Thyroid gland (tissue), 4 donors: ENCODE measurements around the gene ANK3. TPM values are rescaled to one million over a fixed set of nuclear protein-coding genes. Genes with fewer than 3 reads are reported as not detected.

ENCODE experiments used
- DNase-seq, 2 donors: peaks; one replicate each; pipeline ENCODE4 v3.0.0-alpha.2; 2019
- H3K27ac ChIP-seq, 3 donors: fragments of 200-600 bp; sonication (generic); 1 replicate in 2 of 3; 2 replicates in 1 of 3; pipeline ENCODE4 v1.5.1; 2016 to 2019; ENCODE audit warnings: mild to moderate bottlenecking in 1 of 3, moderate library complexity in 1 of 3
- H3K27me3 ChIP-seq: fragments of 200-600 bp; sonication (generic); one replicate; pipeline ENCODE4 v1.5.1; 2019
- H3K36me3 ChIP-seq, 2 donors: fragments of 200-600 bp; sonication (generic); one replicate each; pipeline ENCODE4 v1.5.1; 2016 to 2019
- H3K4me1 ChIP-seq, 2 donors: fragments of 200-600 bp; sonication (generic); one replicate each; pipeline ENCODE4 v1.5.1; 2017 to 2019
- H3K4me3 ChIP-seq, 3 donors: fragments of 200-600 bp; sonication (generic); replicated peaks in 1 of 3; 1 replicate in 2 of 3; 2 replicates in 1 of 3; pipeline ENCODE4 v1.5.1; 2016; ENCODE audit warnings: mild to moderate bottlenecking in 1 of 3
- H3K9me3 ChIP-seq: fragments of 200-600 bp; sonication (generic); one replicate; pipeline ENCODE4 v1.5.1; 2017
- POLR2A ChIP-seq, 2 donors: fragments of 450-650 bp; IDR thresholded peaks; one replicate each; pipeline ENCODE4 v1.6.1; 2017; ENCODE audit warnings: antibody characterized with exemption in 2 of 2, mild to moderate bottlenecking in 2 of 2, moderate library complexity in 1 of 2
- WGBS, 2 donors: methylation state at CpG; one replicate each; pipeline ENCODE4 v1.1.5; 2017; 5-methylcytosine and 5-hydroxymethylcytosine counted together
- intact Hi-C: fragments of 100-400 bp; cut with DNase I; formaldehyde crosslinking; loops from one replicate; pipeline ENCODE4 v1.15.1; 2023
- total RNA-seq, 4 donors: library from RNA; depleted of rRNA; stranded (reverse); fragments of >200 nt; gene quantifications; one replicate each; pipeline ENCODE4 v1.2.3, GENCODE V29; 2016
- TF ChIP-seq, protein P1 (sequence below), 6 experiments: fragments of 200-600 bp in 3 of 6; fragments of 450-650 bp in 3 of 6; sonication (generic) in 3 of 6; IDR thresholded peaks; one replicate each; pipeline ENCODE4 v1.5.1; 2016 to 2019; ENCODE audit warnings: antibody characterized with exemption in 6 of 6, mild to moderate bottlenecking in 2 of 6, inconsistent platforms in 1 of 6, moderate library complexity in 1 of 6

The ANK3 gene
- total RNA-seq, 4 donors from 2014 or later = 56.6 to 118 (median 115) TPM

DNA sequence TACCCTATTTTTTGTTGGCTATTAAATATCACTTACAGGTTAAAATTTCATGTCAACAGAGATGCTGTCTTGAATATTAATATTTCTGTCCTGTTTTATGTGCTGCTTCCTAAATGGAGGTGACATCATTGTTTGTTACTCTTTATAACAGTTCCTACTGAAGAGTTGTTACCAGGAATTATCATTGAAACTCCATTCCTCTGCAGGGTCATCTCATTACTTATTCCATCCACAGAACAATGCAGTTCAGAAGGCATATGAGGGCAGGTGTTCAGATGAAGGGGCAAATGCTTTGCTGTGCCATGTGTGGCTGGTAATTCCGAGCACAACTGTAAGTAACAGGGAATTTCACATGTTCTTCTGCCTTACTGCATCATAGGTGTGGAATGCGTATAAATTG is 113.4 kb downstream of the ANK3 start:
- no peak for TF ChIP-seq POLR2A (IDR thresholded peaks at IDR 0.05)
- TF ChIP-seq, protein P1, sequence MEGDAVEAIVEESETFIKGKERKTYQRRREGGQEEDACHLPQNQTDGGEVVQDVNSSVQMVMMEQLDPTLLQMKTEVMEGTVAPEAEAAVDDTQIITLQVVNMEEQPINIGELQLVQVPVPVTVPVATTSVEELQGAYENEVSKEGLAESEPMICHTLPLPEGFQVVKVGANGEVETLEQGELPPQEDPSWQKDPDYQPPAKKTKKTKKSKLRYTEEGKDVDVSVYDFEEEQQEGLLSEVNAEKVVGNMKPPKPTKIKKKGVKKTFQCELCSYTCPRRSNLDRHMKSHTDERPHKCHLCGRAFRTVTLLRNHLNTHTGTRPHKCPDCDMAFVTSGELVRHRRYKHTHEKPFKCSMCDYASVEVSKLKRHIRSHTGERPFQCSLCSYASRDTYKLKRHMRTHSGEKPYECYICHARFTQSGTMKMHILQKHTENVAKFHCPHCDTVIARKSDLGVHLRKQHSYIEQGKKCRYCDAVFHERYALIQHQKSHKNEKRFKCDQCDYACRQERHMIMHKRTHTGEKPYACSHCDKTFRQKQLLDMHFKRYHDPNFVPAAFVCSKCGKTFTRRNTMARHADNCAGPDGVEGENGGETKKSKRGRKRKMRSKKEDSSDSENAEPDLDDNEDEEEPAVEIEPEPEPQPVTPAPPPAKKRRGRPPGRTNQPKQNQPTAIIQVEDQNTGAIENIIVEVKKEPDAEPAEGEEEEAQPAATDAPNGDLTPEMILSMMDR (IDR thresholded peaks at IDR 0.05) = no peak
- no peaks in the 10 kb centered on the region for H3K27me3 ChIP-seq
- no peak for DNase-seq
- no peaks in the 10 kb centered on the region for H3K36me3 ChIP-seq
- peaks cover 8% of the 10 kb centered on the region in 2 donors for H3K4me1 ChIP-seq
- H3K9me3 ChIP-seq = no peaks in the 10 kb centered on the region
- H3K27ac ChIP-seq = no peak overlapping the region
- H3K4me3 ChIP-seq = no peak overlapping the region
- WGBS, 2 donors = 94 to 100% methylated on average over 2 of the region's 2 CpGs
- intact Hi-C loops = no loop called here

DNA sequence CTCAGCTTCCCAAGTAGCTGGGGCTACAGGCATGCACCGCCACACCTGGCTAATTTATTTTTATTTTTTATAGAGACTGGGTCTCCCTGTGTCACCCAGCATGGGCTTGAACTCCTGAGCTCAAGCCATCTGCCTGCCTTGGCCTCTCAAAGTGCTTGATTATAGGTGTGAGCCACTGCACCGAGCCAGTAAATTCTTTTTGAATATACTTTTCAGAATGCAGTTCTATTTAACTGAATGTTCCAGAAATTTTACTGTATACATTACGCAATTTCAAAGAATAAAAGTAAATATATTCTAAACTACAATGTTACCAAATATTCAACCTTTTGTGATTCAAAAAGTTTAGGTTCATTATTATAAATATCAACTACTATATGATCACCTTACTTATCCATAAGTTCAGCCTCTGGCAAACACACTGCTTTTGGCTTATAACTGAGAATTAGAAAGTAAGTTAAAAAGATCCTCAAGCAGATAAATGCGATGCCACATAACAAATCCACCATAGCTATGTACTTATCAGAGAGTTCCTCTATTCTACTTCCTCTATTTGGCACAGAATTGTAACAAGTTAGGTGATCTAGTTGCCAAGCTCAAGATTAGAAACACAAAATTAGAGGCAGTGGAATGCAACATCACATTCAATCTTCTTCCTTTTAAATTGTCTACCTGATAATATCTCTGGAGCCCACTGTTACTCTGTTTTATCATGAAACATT is 118.2 kb downstream of the ANK3 start:
- Histone ChIP-seq H3K27me3 (no peaks in the 10 kb centered on the region), H3K4me3 (no peak overlapping the region), H3K4me1 (peaks cover 4 to 8% of the 10 kb centered on the region in 2 donors), H3K36me3 (no peaks in the 10 kb centered on the region), H3K27ac (no peak overlapping the region), H3K9me3 (no peaks in the 10 kb centered on the region)
- WGBS, 2 donors = 91 to 94% methylated on average over 4 of the region's 4 CpGs
- intact Hi-C loops = no loop called here
- no peak for TF ChIP-seq POLR2A (IDR thresholded peaks at IDR 0.05)
- TF ChIP-seq, protein P1 (IDR thresholded peaks at IDR 0.05) = no peak
- DNase-seq = no peak

GRCh38 chr10:60270426-60270825 is 119.2 kb downstream of the ANK3 start:
- no peaks in the 10 kb centered on the region for H3K9me3 ChIP-seq
- H3K36me3 ChIP-seq = no peaks in the 10 kb centered on the region
- H3K4me3 ChIP-seq = no peak overlapping the region
- TF ChIP-seq, protein P1 (IDR thresholded peaks at IDR 0.05) = no peak
- TF ChIP-seq POLR2A (IDR thresholded peaks at IDR 0.05) = no peak
- H3K27me3 ChIP-seq = no peaks in the 10 kb centered on the region
- peaks cover 4 to 8% of the 10 kb centered on the region in 2 donors for H3K4me1 ChIP-seq
- DNase-seq = no peak
- 98% methylated on average over 1 of the region's 1 CpG for WGBS, 2 donors
- no peak overlapping the region for H3K27ac ChIP-seq
- intact Hi-C loops = no loop called here

GRCh38 chr10:60267802-60268201 is 121.9 kb downstream of the ANK3 start:
- Histone ChIP-seq H3K36me3 (peaks cover 0 to 3% of the 10 kb centered on the region in 2 donors), H3K9me3 (no peaks in the 10 kb centered on the region), H3K4me3 (no peak overlapping the region), H3K4me1 (peaks cover 4 to 8% of the 10 kb centered on the region in 2 donors), H3K27me3 (no peaks in the 10 kb centered on the region), H3K27ac (peak overlapping the region in 1 of 3 donors; percentile 16)
- TF ChIP-seq, protein P1 (IDR thresholded peaks at IDR 0.05) = peak in 2 of 6 experiments; percentile 39 to 47
- no peak for TF ChIP-seq POLR2A (IDR thresholded peaks at IDR 0.05)
- WGBS, 2 donors = 31 to 46% methylated on average over 6 of the region's 6 CpGs
- peak; percentile 62 to 71 for DNase-seq
- intact Hi-C loops = no loop called here

DNA sequence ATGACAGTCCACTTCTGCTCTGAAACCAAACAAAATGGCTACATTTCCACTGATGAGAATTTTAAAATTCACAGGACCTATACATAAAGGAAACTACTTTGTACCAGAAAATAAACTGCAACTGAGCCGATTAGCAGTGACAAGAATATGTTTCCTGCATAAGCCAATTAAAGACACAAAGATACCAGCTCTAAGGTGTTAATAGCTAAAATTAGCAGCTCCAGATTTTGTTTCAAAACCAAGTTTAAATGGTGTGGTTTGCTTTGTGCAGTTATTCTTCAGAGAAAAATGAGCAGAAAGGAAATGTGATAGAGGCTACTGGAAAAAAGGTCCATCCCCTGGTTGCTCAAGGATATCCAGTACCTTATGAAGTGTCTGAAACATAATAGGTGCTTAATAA is 123.2 kb downstream of the ANK3 start:
- intact Hi-C loops = no loop called here
- Histone ChIP-seq H3K4me1 (peaks cover 4 to 8% of the 10 kb centered on the region in 2 donors), H3K27ac (no peak overlapping the region), H3K9me3 (no peaks in the 10 kb centered on the region), H3K36me3 (peaks cover 0 to 3% of the 10 kb centered on the region in 2 donors), H3K27me3 (no peaks in the 10 kb centered on the region), H3K4me3 (no peak overlapping the region)
- no peak for DNase-seq
- TF ChIP-seq, protein P1 (IDR thresholded peaks at IDR 0.05) = no peak
- no peak for TF ChIP-seq POLR2A (IDR thresholded peaks at IDR 0.05)
- WGBS, 2 donors = 76 to 94% methylated on average over 1 of the region's 1 CpG
